ENCODE measurements around the gene FOXN3. TPM values are rescaled to one million over a fixed set of nuclear protein-coding genes. Genes with fewer than 3 reads are reported as not detected.

Gene FOXN3
- total and polyA plus RNA-seq, 10 of the 15 experiments (the other 5 are each of a cell fraction or from before 2014, with no cell fraction given) = 4.5 to 68.9 (median 29.7) TPM

DNA sequence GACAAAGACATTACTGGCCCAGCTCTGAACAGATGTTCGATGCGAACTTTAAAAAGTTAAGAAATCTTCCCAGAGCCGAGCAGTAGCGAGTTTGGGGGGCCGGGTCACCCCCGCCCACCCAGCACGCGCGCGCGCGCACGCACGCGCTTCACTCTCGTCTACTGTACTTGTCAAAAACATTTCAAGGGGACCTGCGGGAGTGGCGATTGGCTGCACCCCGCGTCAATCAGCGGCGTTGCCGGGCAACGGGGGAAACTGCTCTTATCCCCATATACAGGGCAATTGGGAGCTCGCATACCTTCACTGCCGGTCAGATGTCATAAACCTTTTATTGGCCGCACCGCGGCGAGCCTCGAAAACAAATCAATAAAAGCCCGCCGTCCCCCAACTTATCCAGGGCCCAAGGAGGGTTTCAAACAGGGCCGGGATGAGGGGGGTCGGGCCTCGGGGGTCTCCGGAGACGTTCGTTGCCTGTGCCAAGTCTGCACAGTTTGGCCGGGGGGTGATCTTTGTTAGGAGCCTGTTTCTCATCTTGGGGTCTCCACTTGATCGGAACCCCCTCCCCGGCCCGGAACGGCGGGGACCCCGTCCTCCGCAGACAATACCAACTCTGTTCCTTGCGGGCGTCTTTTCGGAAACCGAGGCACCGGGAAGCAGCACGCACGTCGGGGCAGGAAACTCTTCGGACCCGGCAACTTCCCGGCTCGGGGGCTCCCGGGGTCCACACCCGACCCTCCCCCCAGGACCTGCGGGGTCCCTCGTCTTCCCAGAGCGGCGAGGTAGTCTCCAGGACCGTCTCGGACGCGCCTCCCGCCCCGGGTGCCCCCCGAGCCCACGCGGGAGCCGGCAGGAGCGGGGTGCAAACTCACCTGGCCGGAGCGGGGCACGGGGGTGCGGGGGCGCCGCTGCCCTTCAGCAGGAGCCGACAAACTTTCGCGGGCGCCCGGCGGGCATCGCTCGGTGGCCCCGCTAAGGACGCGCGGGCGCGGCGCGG lies 734 bp downstream of the FOXN3 start:
- in situ Hi-C loops (cut with MboI) = no loop called here
- FAIRE-seq = peak; percentile 76
- CTCF ChIA-PET = interaction anchor here (0.7 to 2.9 kb wide), 10 partner anchors 10 to 239 kb away, joined by 3 to 12 read pairs (median 3); no protein-coding TSS in a partner anchor
- peak; percentile 98 for TF ChIP-seq DPF2 (IDR thresholded peaks at IDR 0.05)
- no peak for TF ChIP-seq LARP7 (IDR thresholded peaks at IDR 0.05)
- TF ChIP-seq SRF (IDR thresholded peaks at IDR 0.05; ENCODE audit: low read depth in 2 of 2, low read length in 2 of 2) = peak in 1 of 2 experiments; percentile 63; a peak in 1 of 4 replicates
- TF ChIP-seq YY1 (IDR thresholded peaks at IDR 0.05; ENCODE audit: low read depth, low read length) = 0 out of 2 replicates have a peak, but pooled peaks have one; percentile 10
- peak; percentile 20 for TF ChIP-seq FOS (IDR thresholded peaks at IDR 0.05; ENCODE audit: borderline replicate concordance, extremely low read depth, insufficient read length)
- TF ChIP-seq RELA (IDR thresholded peaks at IDR 0.05; ENCODE audit: borderline replicate concordance, partially characterized antibody) = peak; percentile 10
- TF ChIP-seq MXI1 (IDR thresholded peaks at IDR 0.05; ENCODE audit: low read depth, low read length) = peak; percentile 83
- TF ChIP-seq POLR2AphosphoS2 (IDR thresholded peaks at IDR 0.05; ENCODE audit: low read depth, low read length) = peak; percentile 72; the same call in 1 of the 2 replicates
- TF ChIP-seq, protein P1, sequence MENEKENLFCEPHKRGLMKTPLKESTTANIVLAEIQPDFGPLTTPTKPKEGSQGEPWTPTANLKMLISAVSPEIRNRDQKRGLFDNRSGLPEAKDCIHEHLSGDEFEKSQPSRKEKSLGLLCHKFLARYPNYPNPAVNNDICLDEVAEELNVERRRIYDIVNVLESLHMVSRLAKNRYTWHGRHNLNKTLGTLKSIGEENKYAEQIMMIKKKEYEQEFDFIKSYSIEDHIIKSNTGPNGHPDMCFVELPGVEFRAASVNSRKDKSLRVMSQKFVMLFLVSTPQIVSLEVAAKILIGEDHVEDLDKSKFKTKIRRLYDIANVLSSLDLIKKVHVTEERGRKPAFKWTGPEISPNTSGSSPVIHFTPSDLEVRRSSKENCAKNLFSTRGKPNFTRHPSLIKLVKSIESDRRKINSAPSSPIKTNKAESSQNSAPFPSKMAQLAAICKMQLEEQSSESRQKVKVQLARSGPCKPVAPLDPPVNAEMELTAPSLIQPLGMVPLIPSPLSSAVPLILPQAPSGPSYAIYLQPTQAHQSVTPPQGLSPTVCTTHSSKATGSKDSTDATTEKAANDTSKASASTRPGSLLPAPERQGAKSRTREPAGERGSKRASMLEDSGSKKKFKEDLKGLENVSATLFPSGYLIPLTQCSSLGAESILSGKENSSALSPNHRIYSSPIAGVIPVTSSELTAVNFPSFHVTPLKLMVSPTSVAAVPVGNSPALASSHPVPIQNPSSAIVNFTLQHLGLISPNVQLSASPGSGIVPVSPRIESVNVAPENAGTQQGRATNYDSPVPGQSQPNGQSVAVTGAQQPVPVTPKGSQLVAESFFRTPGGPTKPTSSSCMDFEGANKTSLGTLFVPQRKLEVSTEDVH (IDR thresholded peaks at IDR 0.05; ENCODE audit: low read depth, partially characterized antibody) = peak; percentile 10
- TF ChIP-seq, protein P2, sequence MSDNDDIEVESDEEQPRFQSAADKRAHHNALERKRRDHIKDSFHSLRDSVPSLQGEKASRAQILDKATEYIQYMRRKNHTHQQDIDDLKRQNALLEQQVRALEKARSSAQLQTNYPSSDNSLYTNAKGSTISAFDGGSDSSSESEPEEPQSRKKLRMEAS (IDR thresholded peaks at IDR 0.05; ENCODE audit: low read depth, low read length) = peak; percentile 50; the same call in 1 of the 2 replicates
- peak; percentile 87 for TF ChIP-seq POLR2AphosphoS5 (IDR thresholded peaks at IDR 0.05; ENCODE audit: low read length)
- no peak for TF ChIP-seq HDAC2 (IDR thresholded peaks at IDR 0.05)
- TF ChIP-seq NRF1 (conservative IDR thresholded peaks at IDR 0.05; ENCODE audit: low read depth, low read length) = peak; percentile 38; the same call in 1 of the 2 replicates
- TF ChIP-seq, protein P3, sequence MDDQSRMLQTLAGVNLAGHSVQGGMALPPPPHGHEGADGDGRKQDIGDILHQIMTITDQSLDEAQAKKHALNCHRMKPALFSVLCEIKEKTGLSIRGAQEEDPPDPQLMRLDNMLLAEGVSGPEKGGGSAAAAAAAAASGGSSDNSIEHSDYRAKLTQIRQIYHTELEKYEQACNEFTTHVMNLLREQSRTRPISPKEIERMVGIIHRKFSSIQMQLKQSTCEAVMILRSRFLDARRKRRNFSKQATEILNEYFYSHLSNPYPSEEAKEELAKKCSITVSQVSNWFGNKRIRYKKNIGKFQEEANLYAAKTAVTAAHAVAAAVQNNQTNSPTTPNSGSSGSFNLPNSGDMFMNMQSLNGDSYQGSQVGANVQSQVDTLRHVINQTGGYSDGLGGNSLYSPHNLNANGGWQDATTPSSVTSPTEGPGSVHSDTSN (IDR thresholded peaks at IDR 0.05; ENCODE audit: insufficient replicate concordance, low read depth, low read length) = peak; percentile 99
- TF ChIP-seq MEF2B (IDR thresholded peaks at IDR 0.05; ENCODE audit: partially characterized antibody, poor library complexity, severe bottlenecking) = peak; percentile 31
- TF ChIP-seq SMC3 (IDR thresholded peaks at IDR 0.05; ENCODE audit: borderline replicate concordance, low read length) = 0 out of 2 replicates have a peak, but pooled peaks have one; percentile 3
- TF ChIP-seq SUPT20H (IDR thresholded peaks at IDR 0.05; ENCODE audit: borderline replicate concordance, control insufficient read depth, low read depth, low read length) = no peak
- peak; percentile 37; the same call in 1 of the 2 replicates for TF ChIP-seq CREB1 (IDR thresholded peaks at IDR 0.05; ENCODE audit: low read depth)

More for the DNA sequence above, 734 bp downstream of the FOXN3 start:
- H3K4me2 ChIP-seq (ENCODE audit: control insufficient read depth, insufficient read depth) = peak overlapping the region; percentile 69
- peaks cover 0 to 3% of the 10 kb centered on the region in 2 experiments for H3K36me3 ChIP-seq (ENCODE audit: control insufficient read depth in 2 of 2, insufficient read depth in 2 of 2, low read length in 1 of 2)
- peak overlapping the region; percentile 91 for H3K27ac ChIP-seq (ENCODE audit: control insufficient read depth, insufficient read depth)
- WGBS (ENCODE audit: insufficient coverage, insufficient replicate concordance, low lambda C conversion rate, missing lambda C conversion rate) = 1% methylated on average over 61 of the region's 98 CpGs
- RAD21 ChIA-PET (ENCODE audit: unreplicated experiment) = interaction anchor here (0.7 to 2.9 kb wide), 18 partner anchors 10 to 265 kb away, joined by 3 to 27 read pairs (median 4); no protein-coding TSS in a partner anchor
- H3K4me3 ChIP-seq = peak overlapping the region; percentile 85
- POLR2A ChIA-PET = interaction anchor here (0.6 to 2.3 kb wide), 16 partner anchors 9 to 252 kb away, joined by 3 to 13 read pairs (median 4); no protein-coding TSS in a partner anchor
- no peaks in the 10 kb centered on the region for H3K27me3 ChIP-seq (replicated peaks in 1 of 2; ENCODE audit: control insufficient read depth in 2 of 2, insufficient read depth in 2 of 2, low read length in 1 of 2)
- H3K9me3 ChIP-seq (replicated peaks; ENCODE audit: control insufficient read depth, insufficient read depth, low read length) = peaks cover 2% of the 10 kb centered on the region; the same call in 2 of the 3 replicates
- peaks cover 6% of the 10 kb centered on the region for H3K4me1 ChIP-seq (ENCODE audit: control insufficient read depth, insufficient read depth, low read length)
- H3K79me2 ChIP-seq (ENCODE audit: control insufficient read depth, insufficient read depth, low read length) = peaks cover 55% of the 10 kb centered on the region
- H2AFZ ChIP-seq (ENCODE audit: control insufficient read depth, low read depth, low read length) = peak overlapping the region; percentile 54
- DNase-seq (ENCODE audit: low read depth, low spot score) (peak; percentile 94), ATAC-seq (peak; percentile 85)
- no peaks in the 10 kb centered on the region for H4K20me1 ChIP-seq (ENCODE audit: control insufficient read depth, insufficient read depth)
- TSS peak; percentile 87 for BruUV-seq (replicated peaks)
- intact Hi-C loops (cut with micrococcal nuclease; ENCODE audit: unreplicated experiment) = loop anchor here (1.0 to 5.0 kb wide), 3 partner anchors 34 to 84 kb away; no protein-coding TSS in a partner anchor
- SMC1A ChIA-PET (ENCODE audit: uncharacterized antibody, unreplicated experiment) = interaction anchor here (0.7 to 2.9 kb wide), 20 partner anchors 10 to 355 kb away, joined by 3 to 16 read pairs (median 4); no protein-coding TSS in a partner anchor
- peak overlapping the region; percentile 94 for H3K9ac ChIP-seq (ENCODE audit: control insufficient read depth, insufficient read depth, low read length)
